HG02884 (cell line): Measurements from ENCODE around the gene NRG3.

Source experiments
- ATAC-seq: cut with Tn5 transposase; IDR thresholded peaks from one replicate; pipeline ENCODE4 v1.9.1; 2021; ENCODE audit warnings: mild to moderate bottlenecking, moderate library complexity; ENCODE audit not compliant: unreplicated experiment

Gene NRG3

DNA sequence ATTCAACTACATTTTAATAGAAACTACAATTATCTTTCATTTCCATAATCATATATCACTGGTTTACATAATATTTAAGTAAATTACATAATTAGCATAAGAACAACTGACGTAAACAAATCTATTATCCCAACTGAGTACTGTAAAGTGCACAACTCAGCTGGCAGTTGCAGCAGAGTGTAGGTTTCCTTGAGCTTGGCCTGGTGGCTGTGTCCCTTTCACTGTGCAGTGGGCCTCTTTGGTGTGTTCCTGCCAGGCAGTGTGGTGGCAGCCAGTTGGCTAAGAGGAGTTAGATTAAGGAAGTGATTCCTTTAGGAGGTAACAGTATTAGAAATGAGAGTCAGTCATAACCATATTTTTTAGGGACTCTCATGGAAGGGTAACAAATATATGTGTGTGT is 7.0 kb downstream of the NRG3 start:
- no peak for ATAC-seq

DNA sequence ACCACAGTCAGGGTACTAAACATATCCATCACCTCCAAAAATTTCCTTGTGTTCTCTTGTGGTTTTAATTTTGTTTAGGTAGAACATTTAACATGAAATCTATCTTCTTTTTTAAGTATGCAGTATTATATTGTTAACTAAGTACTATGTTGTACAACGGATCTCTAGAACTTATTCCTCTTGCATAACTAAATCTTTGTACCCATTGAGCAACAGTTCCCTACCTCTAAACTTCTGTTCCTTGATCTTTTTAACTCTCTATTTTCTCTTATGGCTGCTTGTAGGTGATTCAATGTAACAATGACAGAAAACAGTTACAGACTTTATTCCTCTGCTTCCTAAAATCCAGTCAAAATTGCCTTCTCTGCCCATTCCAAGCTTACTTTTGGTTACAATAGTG is 9.9 kb downstream of the NRG3 start:
- no peak for ATAC-seq

DNA sequence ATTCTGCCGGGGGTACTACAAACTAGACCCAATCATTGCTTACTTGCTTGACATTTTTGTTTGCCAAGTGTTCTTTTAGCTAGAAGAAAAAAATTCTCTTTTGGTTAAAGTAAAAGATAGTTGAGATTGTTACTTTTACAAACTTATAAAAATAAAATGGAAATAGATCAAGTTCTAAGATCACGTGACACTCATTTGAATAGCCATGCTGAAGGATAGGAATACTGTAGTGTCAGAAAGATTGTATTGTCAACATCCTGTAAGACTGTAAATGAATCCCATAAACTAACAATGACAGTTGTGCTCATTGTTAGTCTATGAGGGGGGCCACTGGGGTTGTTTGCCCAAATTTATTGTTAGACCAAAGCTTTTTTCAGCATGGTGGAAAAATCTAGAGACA is 10.5 kb downstream of the NRG3 start:
- no peak for ATAC-seq

- no peak for ATAC-seq
Measured at GRCh38 chr10:81886939-81887338, 11.9 kb downstream of the NRG3 start.

DNA sequence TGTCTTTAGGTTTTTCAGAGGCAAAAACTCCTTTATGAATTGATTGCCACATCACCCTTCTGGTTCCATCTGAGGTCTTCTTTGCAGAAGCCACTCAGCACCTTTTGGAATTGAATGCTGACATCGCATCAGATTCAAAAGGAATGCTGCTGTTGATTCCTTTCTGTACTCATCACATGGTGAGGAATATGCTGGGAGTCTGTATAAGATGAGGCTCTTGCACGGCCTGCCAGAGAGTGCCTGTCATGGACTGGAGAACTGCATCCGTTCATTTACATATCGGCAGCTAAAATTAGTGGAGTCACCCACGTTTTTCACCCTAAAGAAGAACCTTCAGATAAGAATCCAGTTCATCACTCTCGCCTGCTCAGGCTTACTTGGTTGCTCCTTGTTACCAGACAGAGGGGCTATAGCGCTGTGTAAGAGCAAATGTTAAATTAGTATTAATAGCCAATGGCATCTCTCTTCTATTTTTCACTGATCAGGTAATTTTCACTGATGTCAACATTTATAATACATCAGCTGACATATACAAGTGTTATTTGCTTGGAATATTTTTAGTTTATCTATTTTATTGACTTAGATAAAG is 14.3 kb downstream of the NRG3 start:
- ATAC-seq, result no peak

DNA sequence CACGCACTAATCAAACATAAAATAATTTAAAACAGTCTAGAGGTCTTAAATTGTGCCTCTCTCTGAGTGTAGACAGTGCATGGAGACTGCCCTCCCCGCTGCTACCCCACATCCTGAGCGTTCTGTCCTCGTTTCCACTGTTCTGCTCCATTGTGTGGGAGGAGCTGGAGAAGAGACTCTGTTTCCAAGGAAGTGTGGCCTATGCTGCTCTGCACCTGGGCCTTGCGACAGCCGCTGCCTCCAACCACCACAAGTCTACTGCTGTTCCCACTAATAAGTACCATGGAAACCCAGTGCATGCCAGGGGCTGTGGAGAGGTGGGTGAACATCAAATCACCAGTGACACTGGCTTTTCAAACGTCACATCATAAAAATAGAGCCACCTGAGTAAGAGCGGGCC is 19.6 kb downstream of the NRG3 start:
- no peak for ATAC-seq

GRCh38 chr10:81898518-81898917 is 23.5 kb downstream of the NRG3 start:
- no peak for ATAC-seq

- ATAC-seq, result no peak
Measured at GRCh38 chr10:81900989-81901388, 26.0 kb downstream of the NRG3 start.

- no peak for ATAC-seq
Measured at GRCh38 chr10:81903472-81903871, 28.5 kb downstream of the NRG3 start.

- ATAC-seq, result no peak
Measured at GRCh38 chr10:81905161-81905560, 30.2 kb downstream of the NRG3 start.

DNA sequence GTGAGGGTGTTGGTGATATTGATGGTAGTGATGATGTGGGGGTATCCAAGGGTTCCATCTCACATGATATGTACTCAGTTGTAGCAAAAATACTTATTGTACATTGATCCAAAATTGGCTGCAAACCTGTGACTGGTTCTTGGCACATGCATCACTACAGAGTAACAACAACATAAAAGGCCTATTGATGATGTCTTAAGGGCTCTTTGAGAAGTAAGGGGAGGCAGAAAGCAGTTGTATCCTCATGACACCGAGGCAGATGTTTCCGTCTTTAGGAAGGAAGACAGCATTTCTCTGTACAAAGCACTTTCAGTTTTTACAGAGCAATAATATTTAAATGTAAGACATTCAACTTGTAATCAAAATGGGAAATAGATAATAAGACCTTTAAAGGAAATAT is 34.5 kb downstream of the NRG3 start:
- ATAC-seq, result no peak

GRCh38 chr10:81911328-81911727 is 36.3 kb downstream of the NRG3 start:
- ATAC-seq, result no peak

GRCh38 chr10:81914736-81915503 is 39.9 kb downstream of the NRG3 start:
- no peak for ATAC-seq

- ATAC-seq, result no peak
Measured at GRCh38 chr10:81915504-81915897, 40.5 kb downstream of the NRG3 start.

DNA sequence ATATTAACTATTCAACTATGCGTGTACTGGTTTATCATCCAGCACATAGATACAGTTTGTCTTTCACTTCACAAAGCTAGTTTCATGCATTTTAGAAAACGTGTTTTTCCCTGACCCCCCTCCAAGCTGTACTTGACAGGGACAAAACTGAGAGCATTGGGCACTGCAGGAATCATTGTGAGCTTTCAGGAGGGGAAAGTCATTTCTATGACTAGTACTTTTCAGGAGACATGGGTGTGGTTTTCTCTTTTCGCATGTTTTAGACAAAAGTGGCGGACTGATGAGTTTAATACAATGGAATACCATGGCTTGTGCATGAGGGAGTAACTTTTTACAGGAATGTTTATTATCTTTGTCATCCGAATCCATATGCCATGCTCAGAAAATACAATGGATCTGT is 42.7 kb downstream of the NRG3 start:
- ATAC-seq, result no peak

DNA sequence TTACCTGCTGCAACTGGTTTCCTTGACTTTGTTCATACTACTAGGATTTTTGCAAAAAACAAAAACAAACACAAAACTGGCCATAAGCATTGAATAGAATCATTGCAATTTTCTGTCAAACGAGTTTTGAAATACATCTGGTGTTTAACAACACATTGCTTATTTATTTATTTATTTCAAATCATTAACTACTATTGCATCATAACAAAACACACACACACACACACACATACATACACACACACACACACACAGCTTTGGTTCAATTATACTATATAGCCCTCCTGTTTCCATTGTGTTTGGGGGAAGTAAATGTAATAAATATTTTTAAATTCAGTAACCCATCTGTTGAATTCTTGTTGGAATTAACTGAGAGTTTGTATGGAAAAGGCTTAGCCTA is 43.8 kb downstream of the NRG3 start:
- ATAC-seq, result no peak

GRCh38 chr10:81920213-81920829 is 45.3 kb downstream of the NRG3 start:
- ATAC-seq, result no peak

DNA sequence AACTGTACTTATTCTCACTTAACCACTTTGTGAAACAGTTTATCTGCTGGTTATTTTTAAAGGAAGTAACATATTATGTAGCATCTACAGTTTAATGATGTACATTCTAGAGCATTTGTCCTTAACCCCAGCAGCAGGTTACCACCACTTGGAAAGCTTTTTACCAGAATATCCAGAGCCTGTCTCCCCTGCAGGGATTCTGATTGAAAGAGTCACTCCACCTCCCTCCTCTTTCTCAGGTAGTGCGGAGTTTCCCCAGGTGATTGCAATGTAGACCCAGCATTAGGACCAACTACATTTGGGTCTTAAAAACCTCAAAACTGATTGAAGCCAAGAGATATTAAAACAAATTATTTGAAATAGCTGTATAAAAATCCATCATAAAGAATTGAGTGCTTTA is 53.1 kb downstream of the NRG3 start:
- ATAC-seq, result no peak

DNA sequence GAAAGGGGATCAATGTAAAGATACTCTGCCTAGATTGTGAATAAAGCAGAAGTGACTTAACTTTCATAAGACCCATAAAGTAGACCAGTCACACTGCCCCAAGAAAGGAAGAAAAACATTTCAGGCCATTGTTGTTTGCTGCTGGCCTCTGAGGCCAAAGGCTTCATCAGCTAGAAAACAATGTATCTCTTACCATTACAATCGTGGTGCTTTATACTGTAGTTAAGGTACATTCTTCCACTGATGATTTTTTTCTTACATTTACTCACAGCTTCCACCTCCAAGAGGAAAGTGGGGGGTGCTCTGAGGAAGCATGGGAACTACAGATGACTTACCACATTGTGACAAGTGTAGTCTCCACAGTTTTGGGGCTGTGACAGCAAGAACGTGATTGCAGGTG is 68.6 kb downstream of the NRG3 start:
- no peak for ATAC-seq

GRCh38 chr10:81944609-81945008 is 69.6 kb downstream of the NRG3 start:
- ATAC-seq, result no peak

DNA sequence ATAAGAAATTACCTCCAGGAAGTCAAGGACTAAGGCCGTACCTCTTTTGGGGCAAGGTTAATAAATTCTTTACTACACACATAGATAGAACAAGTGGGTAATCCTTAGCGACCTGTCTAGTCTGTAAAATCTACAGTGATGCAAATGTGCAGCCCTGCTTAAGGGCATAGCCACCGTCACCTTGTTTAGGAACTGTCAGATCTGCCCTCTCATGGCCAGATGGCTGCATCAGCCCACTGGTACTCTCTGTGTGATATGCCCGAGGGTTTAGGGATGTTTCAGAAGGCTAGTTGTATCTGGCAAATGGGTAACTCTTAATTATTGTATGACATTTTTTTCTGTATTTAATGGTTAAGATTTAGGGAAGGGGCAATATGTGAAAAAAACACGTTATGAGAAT is 74.3 kb downstream of the NRG3 start:
- ATAC-seq, result no peak

GRCh38 chr10:81950358-81950757 is 75.4 kb downstream of the NRG3 start:
- no peak for ATAC-seq
